ENCODE data around the gene KRTAP4-5.
"Not testable (repeated sequence)": the region's sequence is repeated elsewhere in the genome, so short reads cannot be mapped to it uniquely, and the experiment has no call there.

KRTAP4-5 gene

GRCh38 chr17:41147531-41148204 is 2.0 kb downstream of the KRTAP4-5 start:
- DNase-seq (ENCODE audit: low read depth) = no peak

- DNase-seq (ENCODE audit: low read depth) = no peak
Observed at GRCh38 chr17:41145261-41145660, 4.4 kb downstream of the KRTAP4-5 start.

DNA sequence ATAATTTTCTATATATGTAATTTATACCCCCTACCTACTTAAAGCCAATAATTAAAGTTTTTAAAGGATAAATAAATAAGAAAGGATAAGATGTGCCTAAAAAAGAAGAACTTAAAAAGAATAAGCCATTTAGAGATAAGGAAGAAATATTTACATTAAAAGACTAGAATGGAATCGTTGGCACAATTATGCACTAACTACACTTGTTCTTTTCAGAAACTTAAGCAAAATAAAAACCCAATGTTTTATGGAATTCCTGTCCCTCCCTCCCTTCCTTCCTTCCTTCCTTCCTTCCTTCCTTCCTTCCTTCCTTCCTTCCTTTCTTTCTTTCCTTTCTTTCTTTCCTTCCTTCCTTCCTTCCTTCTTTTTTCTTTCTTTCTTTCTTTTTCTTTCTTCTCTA is 4.8 kb downstream of the KRTAP4-5 start:
- DNase-seq (ENCODE audit: low read depth) = no peak

- no peak for DNase-seq (ENCODE audit: low read depth)
Observed at GRCh38 chr17:41141361-41141760, 8.3 kb downstream of the KRTAP4-5 start.

GRCh38 chr17:41140360-41141131 is 9.1 kb downstream of the KRTAP4-5 start, which contains the start of gene KRTAP4-6:
Gene KRTAP4-6, minus strand, starts transcription at chr17:41140544. Its CDS starts 57 bp downstream, at chr17:41140487.
- DNase-seq (ENCODE audit: low read depth) = peak; percentile 74

DNA sequence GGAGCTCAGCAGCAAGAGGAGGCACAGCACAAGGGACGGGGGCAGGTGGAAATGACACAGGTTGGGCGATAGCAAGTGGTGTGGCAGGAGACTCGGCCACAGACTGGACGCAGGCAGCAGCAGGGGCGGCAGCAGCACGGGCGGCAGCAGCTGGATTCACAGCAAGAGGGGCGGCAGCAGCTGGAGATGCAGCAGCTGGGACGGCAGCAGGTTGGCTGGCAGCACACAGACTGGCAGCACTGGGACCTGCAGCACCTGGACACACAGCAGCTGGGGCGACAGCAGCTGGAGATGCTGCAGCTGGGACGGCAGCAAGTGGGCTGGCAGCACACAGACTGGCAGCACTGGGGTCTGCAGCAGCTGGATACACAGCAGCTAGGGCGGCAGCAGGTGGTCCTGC is 9.8 kb downstream of the KRTAP4-5 start:
- not testable (repeated sequence) for DNase-seq (ENCODE audit: low read depth)

- DNase-seq (ENCODE audit: low read depth) = no peak
Observed at GRCh38 chr17:41133880-41134735, 15.5 kb downstream of the KRTAP4-5 start.

GRCh38 chr17:41131979-41132378 is 17.6 kb downstream of the KRTAP4-5 start:
- DNase-seq (ENCODE audit: low read depth) = no peak

GRCh38 chr17:41127371-41127770 is 22.3 kb downstream of the KRTAP4-5 start:
- no peak for DNase-seq (ENCODE audit: low read depth)

GRCh38 chr17:41126412-41126811 is 23.2 kb downstream of the KRTAP4-5 start:
- no peak for DNase-seq (ENCODE audit: low read depth)

DNA sequence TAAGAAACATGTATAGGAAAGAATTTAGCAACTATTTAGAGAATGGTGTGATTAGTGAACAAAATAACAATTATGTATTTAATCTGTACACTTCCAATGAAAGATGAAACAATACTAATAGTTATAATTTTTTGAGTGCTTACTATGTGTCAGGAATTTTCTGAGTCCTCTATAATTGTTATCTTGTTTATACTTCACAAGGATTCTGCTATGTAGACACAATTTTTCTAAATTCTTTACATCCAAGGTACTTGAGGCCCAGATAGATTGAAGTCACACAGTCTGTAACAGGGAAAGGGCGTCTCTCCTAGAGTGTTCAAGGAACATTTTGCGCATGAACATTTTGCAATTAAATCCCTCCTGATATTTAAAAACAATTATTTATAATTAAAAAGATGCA is 24.6 kb downstream of the KRTAP4-5 start:
- no peak for DNase-seq (ENCODE audit: low read depth)

GRCh38 chr17:41123991-41124371 is 25.6 kb downstream of the KRTAP4-5 start, which contains the start of gene KRTAP4-12:
Gene KRTAP4-12, minus strand, starts transcription at chr17:41124182. Its CDS starts 60 bp downstream, at chr17:41124122.
- DNase-seq (ENCODE audit: low read depth) = not testable (repeated sequence)

DNA sequence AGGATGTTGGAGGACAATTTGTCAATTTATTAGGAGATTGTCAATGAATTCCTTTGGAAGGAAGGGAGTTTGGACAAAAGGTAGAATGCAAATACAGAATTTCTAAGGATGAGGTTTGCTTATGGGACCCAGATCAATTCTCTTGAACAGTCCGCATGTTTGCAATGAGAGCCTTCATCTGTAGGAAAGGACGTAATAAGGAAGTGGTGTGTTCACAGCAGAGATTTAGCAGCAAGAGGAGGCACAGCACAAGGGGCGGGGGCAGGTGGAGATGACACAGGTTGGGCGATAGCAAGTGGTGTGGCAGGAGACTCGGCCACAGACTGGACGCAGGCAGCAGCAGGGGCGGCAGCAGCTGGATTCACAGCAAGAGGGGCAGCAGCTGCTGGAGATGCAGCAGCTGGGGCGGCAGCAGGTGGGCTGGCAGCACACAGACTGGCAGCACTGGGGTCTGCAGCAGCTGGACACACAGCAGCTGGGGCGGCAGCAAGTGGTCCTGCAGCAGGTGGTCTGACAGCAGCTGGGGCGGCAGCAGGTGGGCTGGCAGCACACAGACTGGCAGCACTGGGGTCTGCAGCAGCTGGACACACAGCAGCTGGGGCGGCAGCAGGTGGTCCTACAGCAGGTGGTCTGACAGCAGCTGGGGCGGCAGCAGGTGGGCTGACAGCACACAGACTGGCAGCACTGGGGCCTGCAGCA is 26.2 kb downstream of the KRTAP4-5 start:
- DNase-seq (ENCODE audit: low read depth) = not testable (repeated sequence)

DNA sequence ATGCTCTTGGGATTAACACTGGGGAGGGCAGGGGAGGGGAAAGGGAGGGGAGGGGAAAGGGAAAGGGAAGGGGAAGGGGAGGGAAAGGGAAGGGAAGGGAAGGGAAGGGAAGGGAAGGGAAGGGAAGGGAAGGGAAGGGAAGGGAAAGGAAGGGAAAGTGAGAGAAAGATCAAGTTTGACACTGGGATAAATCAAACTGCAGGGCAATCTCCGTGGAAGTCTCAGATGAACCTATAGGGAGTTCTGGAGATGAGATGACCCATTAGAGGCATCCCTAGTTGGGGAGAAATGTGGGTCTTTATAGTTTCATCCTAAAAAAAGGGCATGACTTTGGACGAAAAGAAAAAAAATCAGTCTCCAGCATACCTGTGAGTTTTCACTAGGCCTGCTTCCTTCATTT is 27.9 kb downstream of the KRTAP4-5 start:
- DNase-seq (ENCODE audit: low read depth) = no peak

- DNase-seq (ENCODE audit: low read depth) = not testable (repeated sequence)
Observed at GRCh38 chr17:41119696-41120690, 29.6 kb downstream of the KRTAP4-5 start.

GRCh38 chr17:41118721-41119120 is 30.9 kb downstream of the KRTAP4-5 start:
- DNase-seq (ENCODE audit: low read depth) = no peak

DNA sequence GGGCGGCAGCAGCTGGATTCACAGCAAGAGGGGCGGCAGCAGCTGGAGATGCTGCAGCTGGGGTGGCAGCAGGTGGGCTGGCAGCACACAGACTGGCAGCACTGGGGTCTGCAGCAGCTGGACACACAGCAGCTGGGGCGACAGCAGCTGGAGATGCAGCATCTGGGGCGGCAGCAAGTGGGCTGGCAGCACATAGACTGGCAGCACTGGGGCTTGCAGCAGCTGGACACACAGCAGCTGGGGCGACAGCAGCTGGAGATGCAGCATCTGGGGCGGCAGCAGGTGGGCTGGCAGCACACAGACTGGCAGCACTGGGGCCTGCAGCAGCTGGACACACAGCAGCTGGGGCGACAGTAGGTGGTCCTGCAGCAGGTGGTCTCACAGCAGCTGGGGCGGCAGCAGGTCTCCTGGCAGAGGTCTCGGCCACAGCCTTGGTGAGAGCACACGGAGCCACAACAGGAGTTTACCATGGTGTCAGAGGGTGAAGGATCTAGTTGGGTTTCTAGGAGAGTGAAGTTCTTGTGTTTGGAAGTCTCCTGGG is 31.7 kb downstream of the KRTAP4-5 start, which contains the start of gene KRTAP4-11:
TSS of gene KRTAP4-11 (minus strand) at position 528 of the 541 bp plus-strand sequence. CDS start at position 470, 58 bp downstream.
- DNase-seq (ENCODE audit: low read depth) = not testable (repeated sequence)

DNA sequence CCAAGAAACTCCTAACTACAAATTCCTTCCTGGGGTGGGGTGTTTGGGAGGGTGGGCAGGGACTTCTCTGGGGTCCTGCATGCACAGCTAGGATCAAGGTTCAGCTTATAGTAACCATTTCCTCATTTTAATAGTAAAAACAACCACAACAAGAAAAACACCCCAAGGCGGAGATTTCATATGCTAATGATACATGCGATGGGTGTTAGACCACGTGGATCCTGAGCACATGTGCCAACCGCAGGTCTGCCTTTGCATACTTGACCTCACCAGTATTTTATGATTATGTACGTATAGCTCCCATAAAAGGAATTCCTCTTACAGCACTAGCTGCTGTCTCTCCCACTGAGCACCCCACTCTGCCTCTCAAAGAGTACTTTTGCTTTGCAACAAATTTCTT is 33.3 kb downstream of the KRTAP4-5 start:
- DNase-seq (ENCODE audit: low read depth) = no peak

DNA sequence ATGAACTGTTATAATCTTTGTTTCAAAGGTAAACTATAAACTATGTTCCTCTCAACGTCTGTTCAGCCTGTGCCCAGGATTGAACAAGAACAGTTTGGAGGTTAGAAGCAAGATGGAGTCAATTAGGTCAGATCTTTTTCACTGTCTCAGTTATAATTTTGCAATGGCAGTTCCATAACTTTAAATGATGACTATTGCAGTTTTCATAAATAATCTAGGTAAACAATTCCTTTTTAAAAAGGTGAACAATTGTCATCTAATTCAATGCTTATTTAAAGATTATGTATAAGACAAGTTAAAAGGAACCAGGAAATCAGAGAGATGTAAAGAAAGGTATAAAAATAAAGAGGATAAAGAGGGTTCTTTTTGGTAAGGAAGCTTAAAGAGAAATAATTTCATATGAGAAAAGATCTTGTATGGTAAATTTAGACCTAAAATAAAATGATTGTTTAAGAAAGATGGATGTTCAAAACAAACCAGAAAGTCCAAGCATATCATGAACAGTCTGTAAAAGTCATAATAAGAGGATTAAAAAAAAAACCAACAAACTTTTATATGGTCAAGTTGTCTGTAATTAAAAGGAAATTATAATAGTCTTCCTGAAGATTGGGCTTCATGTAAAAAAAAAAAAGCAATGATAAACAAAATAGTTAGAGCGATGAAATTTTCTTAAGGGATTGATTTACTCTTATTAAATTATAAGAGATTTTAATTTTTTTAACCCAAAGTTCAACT is 38.3 kb downstream of the KRTAP4-5 start:
- DNase-seq (ENCODE audit: low read depth) = no peak

Measured in GM04503 (cell line).